ENCODE data around the gene CFDP1.
"Not testable (repeated sequence)": the region's sequence is repeated elsewhere in the genome, so short reads cannot be mapped to it uniquely, and the experiment has no call there.

Gene CFDP1

GRCh38 chr16:75458029-75458428 is 24.7 kb upstream of the CFDP1 start:
- no peak for DNase-seq

- peak; percentile 19 for DNase-seq
Observed at GRCh38 chr16:75457485-75458021, 24.2 kb upstream of the CFDP1 start.

- no peak for DNase-seq
Observed at GRCh38 chr16:75456971-75457370, 23.7 kb upstream of the CFDP1 start.

- not testable (repeated sequence) for DNase-seq
Observed at GRCh38 chr16:75456486-75456885, 23.2 kb upstream of the CFDP1 start.

- no peak for DNase-seq
Observed at GRCh38 chr16:75455677-75456076, 22.4 kb upstream of the CFDP1 start.

- no peak for DNase-seq
Observed at GRCh38 chr16:75452464-75453190, 19.3 kb upstream of the CFDP1 start.

- DNase-seq, result no peak
Observed at GRCh38 chr16:75446416-75446815, 13.1 kb upstream of the CFDP1 start.

GRCh38 chr16:75445298-75445697 is 12.0 kb upstream of the CFDP1 start:
- DNase-seq, result no peak

- DNase-seq, result no peak
Observed at GRCh38 chr16:75443298-75443697, 10.0 kb upstream of the CFDP1 start.

GRCh38 chr16:75433732-75434413 is 570 bp upstream of the CFDP1 start:
- peak; percentile 98 for DNase-seq

GRCh38 chr16:75429621-75430403 is 3.5 kb downstream of the CFDP1 start:
- no peak for DNase-seq

GRCh38 chr16:75426524-75426923 is 6.8 kb downstream of the CFDP1 start:
- DNase-seq, result not testable (repeated sequence)

GRCh38 chr16:75424105-75424762 is 9.1 kb downstream of the CFDP1 start:
- not testable (repeated sequence) for DNase-seq

- no peak for DNase-seq
Observed at GRCh38 chr16:75423723-75424104, 9.6 kb downstream of the CFDP1 start.

- no peak for DNase-seq
Observed at GRCh38 chr16:75421820-75422126, 11.5 kb downstream of the CFDP1 start.

GRCh38 chr16:75420987-75421819 is 12.1 kb downstream of the CFDP1 start:
- no peak for DNase-seq

- no peak for DNase-seq
Observed at GRCh38 chr16:75416904-75417565, 16.3 kb downstream of the CFDP1 start.

- DNase-seq, result no peak
Observed at GRCh38 chr16:75415169-75415905, 18.0 kb downstream of the CFDP1 start.

- DNase-seq, result no peak
Observed at GRCh38 chr16:75413951-75414350, 19.4 kb downstream of the CFDP1 start.

- DNase-seq, result no peak
Observed at GRCh38 chr16:75406943-75407342, 26.4 kb downstream of the CFDP1 start.
